Right forelimb (tissue), 1 donor: ENCODE measurements around the gene EFNA2.

Experiments
- DNase-seq: peaks from one replicate; pipeline ENCODE4 v3.0.0-alpha.2; 2018

The EFNA2 gene

DNA sequence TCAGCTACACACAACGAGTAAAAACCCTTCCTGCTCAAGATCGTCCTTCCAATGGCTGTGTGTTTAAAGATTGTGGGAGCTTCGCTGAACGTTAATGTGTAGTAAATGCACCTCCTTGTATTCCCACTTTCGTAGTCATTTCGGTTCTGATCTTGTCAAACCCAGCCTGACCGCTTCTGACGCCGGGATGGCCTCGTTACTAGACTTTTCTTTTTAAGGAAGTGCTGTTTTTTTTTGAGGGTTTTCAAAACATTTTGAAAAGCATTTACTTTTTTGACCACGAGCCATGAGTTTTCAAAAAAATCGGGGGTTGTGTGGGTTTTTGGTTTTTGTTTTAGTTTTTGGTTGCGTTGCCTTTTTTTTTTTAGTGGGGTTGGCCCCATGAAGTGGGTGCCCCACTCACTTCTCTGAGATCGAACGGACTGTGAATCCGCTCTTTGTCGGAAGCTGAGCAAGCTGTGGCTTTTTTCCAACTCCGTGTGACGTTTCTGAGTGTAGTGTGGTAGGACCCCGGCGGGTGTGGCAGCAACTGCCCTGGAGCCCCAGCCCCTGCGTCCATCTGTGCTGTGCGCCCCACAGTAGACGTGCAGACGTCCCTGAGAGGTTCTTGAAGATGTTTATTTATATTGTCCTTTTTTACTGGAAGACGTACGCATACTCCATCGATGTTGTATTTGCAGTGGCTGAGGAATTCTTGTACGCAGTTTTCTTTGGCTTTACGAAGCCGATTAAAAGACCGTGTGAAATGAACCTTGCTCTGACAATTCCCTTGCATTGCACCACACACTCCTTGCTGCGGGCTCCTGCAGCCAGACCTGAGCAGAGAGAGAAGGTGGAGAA, 13.0 kb upstream of the EFNA2 start:
- no peak for DNase-seq

DNA sequence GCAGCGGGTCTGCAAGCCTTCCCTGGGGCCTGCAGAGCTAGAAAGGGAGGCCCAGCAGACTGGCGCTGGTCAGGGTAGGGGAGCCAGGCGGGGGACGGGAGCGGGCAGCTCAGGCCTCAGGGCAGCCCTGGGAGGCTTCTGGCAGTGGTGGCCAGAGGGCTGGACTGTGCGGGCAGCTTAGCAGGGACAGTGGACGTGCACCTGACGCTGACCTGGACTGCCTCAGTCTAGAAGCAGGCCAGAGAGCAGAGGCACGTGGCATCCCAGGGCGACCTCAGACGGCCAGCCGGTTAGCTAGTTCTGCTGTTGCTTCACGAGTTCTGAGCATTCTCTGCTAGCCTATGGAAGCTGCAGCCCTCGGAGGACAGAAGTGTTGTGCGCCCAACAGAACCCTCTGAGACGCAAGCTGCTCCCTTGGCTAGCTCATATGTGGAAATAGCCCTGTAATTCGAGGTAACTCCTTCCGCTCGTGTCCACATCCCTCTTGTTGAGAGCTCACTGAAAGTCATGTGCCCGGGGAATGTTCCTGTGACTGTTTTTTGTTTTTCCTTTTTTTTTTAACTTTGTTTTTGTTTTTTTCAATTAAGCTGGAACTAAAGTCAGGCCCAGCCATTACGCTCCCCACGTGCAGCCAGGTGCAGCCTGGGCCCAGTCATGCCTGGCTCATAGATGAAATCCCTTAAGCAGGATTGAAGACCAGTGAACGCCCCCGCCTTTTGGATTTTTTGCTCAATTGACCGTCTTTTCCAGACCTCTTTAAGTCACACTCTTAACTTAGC, 12.2 kb upstream of the EFNA2 start:
- DNase-seq, result no peak

GRCh38 chr19:1274081-1274851, 11.4 kb upstream of the EFNA2 start:
- no peak for DNase-seq

DNA sequence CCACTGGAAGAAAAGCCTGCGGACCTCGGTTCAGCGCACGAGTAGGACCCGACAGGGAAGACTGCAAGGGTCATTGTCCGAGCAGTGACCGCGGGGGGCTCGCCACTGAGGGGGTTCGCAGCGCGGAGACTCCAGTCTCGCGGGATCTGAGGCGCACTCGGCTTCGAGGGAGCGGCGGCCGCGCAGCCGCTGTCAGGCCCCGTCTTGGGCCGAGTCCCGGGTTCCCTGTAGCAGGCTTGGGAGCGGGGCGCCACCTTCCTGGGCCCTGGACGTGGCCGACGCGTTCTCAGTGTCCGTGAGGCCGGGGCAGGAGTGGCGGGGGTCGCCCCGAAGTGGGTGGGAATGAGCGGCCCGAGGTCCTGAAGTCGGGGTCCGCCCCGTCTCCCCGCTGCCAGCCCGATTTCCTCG, 10.8 kb upstream of the EFNA2 start:
- DNase-seq, result no peak

DNA sequence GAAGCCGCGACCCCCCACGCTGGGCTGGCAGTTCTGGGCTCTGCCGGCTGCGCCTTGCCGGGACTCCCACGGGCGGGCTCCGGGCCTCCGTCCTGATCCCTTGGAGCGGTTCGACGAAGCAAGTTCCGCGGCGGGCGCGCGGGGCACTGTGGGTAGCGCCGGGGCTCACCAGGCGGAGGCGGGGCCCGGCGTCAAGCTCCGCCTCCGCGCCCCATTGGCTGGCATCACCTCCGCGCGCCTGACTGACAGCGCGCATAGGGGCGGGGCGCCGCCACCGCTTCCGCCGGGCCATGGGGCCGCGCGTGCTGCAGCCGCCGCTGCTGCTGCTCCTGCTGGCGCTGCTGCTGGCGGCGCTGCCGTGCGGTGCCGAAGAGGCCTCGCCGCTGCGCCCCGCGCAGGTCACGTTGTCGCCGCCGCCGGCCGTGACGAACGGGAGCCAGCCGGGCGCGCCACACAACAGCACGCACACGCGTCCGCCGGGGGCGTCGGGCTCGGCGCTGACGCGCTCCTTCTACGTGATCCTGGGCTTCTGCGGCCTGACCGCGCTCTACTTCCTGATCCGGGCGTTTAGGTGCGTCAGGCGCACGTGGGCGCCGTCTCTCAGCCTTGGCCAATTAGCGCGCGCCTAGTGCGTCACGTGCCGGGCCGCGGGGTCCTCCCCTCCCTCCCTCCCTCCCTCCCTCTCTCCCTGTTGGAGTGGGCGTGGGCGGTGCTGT, 10.3 kb upstream of the EFNA2 start, which contains the start of gene FAM174C:
Gene FAM174C, plus strand, starts transcription at position 271 of the 716 bp plus-strand sequence. Its CDS starts 20 bp downstream, at position 291.
- DNase-seq, result peak; percentile 96

- no peak for DNase-seq
Observed at GRCh38 chr19:1275976-1276627, 9.6 kb upstream of the EFNA2 start.

DNA sequence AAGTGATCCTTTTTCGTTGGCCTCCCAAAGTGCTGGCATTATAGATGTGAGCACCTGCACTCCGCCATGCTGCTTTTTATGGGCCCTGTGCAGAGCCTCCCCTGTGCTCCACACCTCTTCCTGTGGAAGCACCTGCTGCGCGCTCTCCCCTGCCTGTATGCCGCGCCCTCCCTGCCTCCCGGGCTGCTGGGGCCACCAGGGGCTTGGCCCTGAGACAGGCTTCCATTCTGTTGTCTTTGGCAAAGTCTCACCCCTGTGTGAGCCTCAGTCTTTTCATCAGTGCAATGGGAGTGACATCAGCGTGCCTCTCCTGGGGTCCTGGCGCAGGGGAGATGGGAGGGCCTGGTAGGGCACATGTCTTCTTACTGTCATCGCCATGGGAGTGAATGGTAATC, 9.0 kb upstream of the EFNA2 start:
- DNase-seq, result no peak

DNA sequence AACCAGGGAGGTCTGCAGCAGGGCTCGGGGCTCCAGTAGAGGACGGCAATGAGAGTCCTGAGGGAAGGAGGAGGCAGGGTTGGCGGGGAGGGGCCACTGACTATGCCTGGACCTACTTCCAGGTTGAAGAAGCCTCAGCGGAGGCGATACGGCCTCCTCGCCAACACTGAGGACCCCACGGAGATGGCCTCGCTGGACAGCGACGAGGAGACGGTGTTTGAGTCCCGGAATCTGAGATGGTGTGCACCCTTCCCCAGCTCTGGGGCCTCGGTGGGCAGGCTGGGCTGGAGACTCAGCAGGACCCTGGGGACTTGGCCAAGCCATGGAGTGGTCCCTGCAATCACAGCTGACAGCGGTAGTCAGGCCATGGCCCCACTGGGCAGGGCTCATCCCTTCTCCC, 8.6 kb upstream of the EFNA2 start:
- DNase-seq, result no peak

DNA sequence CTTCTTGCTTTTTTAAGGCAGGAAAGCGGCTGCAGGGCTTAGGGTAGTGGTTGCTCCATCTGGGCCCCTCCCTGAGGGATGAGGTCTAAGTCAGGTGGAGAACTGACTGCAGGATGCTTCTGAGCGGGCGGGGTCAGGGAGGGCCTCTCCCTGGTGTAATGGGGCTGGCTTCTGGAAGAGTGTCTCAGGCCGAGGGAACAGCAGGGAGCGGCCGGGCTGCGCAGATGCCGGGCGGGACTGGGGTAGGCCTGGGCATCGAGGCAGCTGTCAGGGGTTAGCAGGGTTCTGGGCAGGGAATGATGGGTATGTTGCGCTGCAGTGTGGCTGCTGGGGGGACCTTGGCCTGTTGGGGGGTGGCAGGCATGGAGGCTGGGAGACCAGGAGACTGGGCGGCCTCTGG, 7.6 kb upstream of the EFNA2 start:
- no peak for DNase-seq

GRCh38 chr19:1278713-1279660, 6.7 kb upstream of the EFNA2 start:
- DNase-seq, result no peak

GRCh38 chr19:1279782-1280341, 5.8 kb upstream of the EFNA2 start:
- DNase-seq, result peak; percentile 91

DNA sequence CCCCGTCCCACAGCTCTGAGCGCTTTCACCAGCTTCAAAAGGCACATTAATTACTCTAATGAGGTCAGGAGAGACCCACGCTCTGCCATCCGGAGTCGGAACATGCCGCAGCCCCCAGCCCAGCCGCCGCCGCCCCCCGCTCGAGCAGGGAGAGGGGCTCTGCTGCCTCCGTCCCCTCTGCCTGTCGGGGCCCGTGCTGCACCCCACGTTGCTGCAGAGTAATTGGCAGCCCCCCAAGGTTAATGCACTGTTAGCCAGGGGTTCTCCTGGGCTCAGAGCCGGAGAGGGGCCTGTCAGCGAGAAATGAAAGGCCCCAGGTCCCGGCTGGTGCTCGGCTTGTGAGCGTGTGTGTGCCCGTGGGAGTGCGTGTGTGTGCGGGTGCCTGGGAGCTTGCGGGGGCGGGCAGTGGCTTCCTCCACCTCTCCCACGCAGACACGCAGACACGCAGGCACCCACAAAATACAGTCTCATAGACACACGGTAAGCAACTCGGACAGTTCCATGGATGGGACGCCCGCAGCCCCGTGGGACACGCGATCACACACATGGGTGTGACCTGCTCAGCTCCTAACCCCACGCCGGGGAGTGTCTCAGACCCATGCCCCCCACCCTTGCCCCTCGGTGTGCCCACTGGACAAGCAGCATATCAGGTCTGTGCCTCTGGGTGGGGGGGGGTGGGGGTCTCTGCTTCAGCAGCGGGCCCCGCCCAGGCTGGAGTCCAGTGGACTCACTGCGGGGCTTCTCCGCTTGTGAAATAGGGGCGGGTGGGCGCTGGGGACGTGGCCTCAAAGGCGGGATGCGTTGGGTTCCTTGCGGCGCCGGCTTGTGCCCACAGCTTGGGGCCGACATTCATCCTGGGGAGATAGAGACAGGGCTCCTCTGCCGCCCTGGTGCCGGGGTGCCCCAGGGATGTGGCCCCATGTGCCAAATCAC, 4.8 kb upstream of the EFNA2 start:
- no peak for DNase-seq

- no peak for DNase-seq
Observed at GRCh38 chr19:1281569-1282287, 3.9 kb upstream of the EFNA2 start.

- no peak for DNase-seq
Observed at GRCh38 chr19:1282588-1283206, 3.0 kb upstream of the EFNA2 start.

DNA sequence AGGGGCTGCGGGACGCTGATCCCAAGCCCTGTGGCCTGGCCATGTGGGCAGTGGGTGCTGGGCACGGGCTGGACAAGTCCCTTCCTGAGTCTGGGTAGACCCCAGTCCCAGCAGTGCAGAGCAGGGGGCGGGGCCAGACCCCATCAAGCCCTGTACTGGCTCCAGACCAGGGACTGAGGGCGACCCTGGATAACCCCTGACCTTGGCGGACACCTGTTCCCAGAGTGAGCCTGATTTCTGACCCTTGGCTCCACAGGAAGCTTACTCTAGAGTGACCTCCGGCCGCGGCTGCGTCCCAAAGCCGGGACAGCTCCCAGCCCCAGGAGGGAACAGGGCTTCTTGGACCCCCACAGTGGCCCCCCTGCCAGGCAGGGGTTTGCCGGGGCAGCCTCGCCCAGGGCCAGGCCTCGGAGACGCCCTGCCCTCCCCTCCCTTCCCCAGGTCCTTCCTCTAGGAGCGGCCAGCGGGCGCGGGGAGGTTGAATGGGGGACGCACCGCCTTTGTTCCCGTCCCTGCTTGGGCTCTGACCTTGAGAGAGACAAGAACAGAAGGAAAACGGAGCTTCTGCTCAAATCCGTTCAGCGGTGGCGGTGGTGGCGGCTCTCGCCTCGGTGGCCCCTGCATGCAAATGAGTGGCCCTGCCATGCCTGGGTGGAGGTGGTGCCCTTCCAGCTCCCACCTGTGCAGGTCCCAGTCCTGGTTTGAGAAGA, 2.3 kb upstream of the EFNA2 start:
- no peak for DNase-seq

DNA sequence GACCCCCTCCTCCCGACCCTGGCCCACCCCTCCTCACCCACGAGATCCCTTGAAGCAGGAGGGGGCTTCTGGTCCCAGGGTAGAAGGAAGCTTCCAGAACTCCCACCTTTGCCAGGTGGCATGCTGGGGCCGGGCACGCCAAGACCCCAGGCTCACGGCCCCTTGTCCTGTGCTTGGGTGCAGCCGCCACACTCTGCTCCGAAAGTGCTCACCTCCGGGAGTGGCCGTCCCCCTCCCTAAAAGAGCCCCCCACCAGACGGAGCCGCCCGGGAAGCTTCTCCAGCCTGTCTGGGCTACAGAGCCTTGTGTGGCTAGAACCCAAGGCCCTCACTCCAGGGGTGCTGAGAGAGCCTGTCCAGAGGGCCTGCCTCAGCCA, 1.8 kb upstream of the EFNA2 start:
- DNase-seq, result no peak

GRCh38 chr19:1284293-1284978, 1.2 kb upstream of the EFNA2 start:
- DNase-seq, result no peak
